K562 (cell line): Measurements from ENCODE around the gene PEX11A. TPM values are rescaled to one million over a fixed set of nuclear protein-coding genes. Genes with fewer than 3 reads are reported as not detected.

ENCODE experiments used
- ATAC-seq: fragments of 200-7000 bp; cut with Tn5 transposase; 3 replicates; pipeline ENCODE4 v1.9.1; 2020; ENCODE audit warnings: moderate library complexity
- BruUV-seq: library from RNA; stranded (reverse); fragments of 400-500 nt; replicated peaks from 2 replicates; lab custom pipeline; 2021; lab: Mats Ljungman, UMichigan
- CTCF ChIA-PET: fragments of 300-600 bp; formaldehyde crosslinking; extraction: SDS; loops from one replicate; lab custom pipeline; 2021; ENCODE audit warnings: low intra/inter-chr PET ratio; lab: Yijun Ruan, JAX
- POLR2A ChIA-PET: fragments of 300-600, 350-650 bp; sonication (Branson Sonifier 250); formaldehyde crosslinking; extraction: SDS; loops from one replicate; lab custom pipeline; 2021; ENCODE audit warnings: antibody characterized with exemption, inconsistent platforms; lab: Yijun Ruan, JAX
- DNase-seq, 4 experiments: peaks; one replicate each; pipeline versions ENCODE4 v3.0.0 to v3.0.0-alpha.2; 2011 to 2018; ENCODE audit warnings: low spot score in 3 of 4, mixed read lengths in 3 of 4; ENCODE audit errors: extremely low read depth in 1 of 4
- FAIRE-seq: peaks from 2 replicates; lab custom pipeline; 2011; peaks lifted over from hg19 to GRCh38; lab: Jason Lieb, UNC
- H2AFZ ChIP-seq: 2 replicates; pipeline ENCODE4 v1.6.0; 2011; ENCODE audit warnings: low read depth, low read length, control low read depth, inconsistent platforms
- H3K27ac ChIP-seq: fragments of 200-600 bp; 3 replicates; pipeline ENCODE4 v1.8.0; 2011; ENCODE audit warnings: low read depth, mild to moderate bottlenecking, control low read depth, inconsistent platforms, low read length, moderate library complexity, mixed read lengths; ENCODE audit errors: extremely low read depth
- H3K27me3 ChIP-seq, 2 experiments: fragments of 300-600 bp in 1 of 2; 2 replicates in 1 of 2; 3 replicates in 1 of 2; pipeline versions ENCODE4 v1.6.0 to v1.8.0; 2011; ENCODE audit warnings: inconsistent platforms in 2 of 2, low read length in 2 of 2, mild to moderate bottlenecking in 1 of 2, mixed read lengths in 1 of 2, moderate library complexity in 1 of 2; ENCODE audit not compliant: control insufficient read depth in 2 of 2, insufficient read depth in 2 of 2
- H3K36me3 ChIP-seq: fragments of 300-600 bp; 3 replicates; pipeline ENCODE4 v1.8.0; 2011; ENCODE audit warnings: mild to moderate bottlenecking, low read length, inconsistent platforms; ENCODE audit not compliant: control insufficient read depth, insufficient read depth
- H3K4me1 ChIP-seq, 2 experiments: fragments of 200-600 bp in 1 of 2; replicated peaks in 1 of 2; 2 replicates in 1 of 2; 3 replicates in 1 of 2; pipeline versions ENCODE4 v1.5.1 to v1.8.0; 2011; ENCODE audit warnings: inconsistent platforms in 2 of 2, low read length in 2 of 2, mild to moderate bottlenecking in 1 of 2, mixed read lengths in 1 of 2, moderate library complexity in 1 of 2; ENCODE audit not compliant: control insufficient read depth in 2 of 2, insufficient read depth in 2 of 2
- H3K4me2 ChIP-seq: 2 replicates; pipeline ENCODE4 v1.6.1; 2011; ENCODE audit warnings: low read length, control low read depth, inconsistent platforms, mixed read lengths; ENCODE audit not compliant: insufficient read depth
- H3K4me3 ChIP-seq: fragments of 200-600 bp; sonication (generic), shearing (Covaris generic); 2 replicates; pipeline ENCODE4 v1.5.1; 2016; ENCODE audit warnings: control low read depth, inconsistent platforms
- H3K79me2 ChIP-seq: fragments of 200-600 bp; 3 replicates; pipeline ENCODE4 v1.8.0; 2011; ENCODE audit warnings: low read length, inconsistent platforms; ENCODE audit not compliant: control insufficient read depth, insufficient read depth
- H3K9ac ChIP-seq, 2 experiments: 2 replicates each; pipeline versions ENCODE4 v1.6.0 to v1.6.1; 2011; ENCODE audit warnings: low read depth in 2 of 2, low read length in 2 of 2, control low read depth in 1 of 2, inconsistent platforms in 1 of 2, mild to moderate bottlenecking in 1 of 2, mixed read lengths in 1 of 2; ENCODE audit not compliant: insufficient read depth in 1 of 2
- H3K9me1 ChIP-seq: one replicate; pipeline ENCODE4 v1.6.0; 2011; ENCODE audit warnings: inconsistent platforms, mild to moderate bottlenecking, low read length, moderate library complexity; ENCODE audit not compliant: control insufficient read depth, insufficient read depth
- H3K9me3 ChIP-seq: replicated peaks from 2 replicates; pipeline ENCODE4 v1.5.1; 2011; ENCODE audit warnings: low read depth, low read length, inconsistent platforms; ENCODE audit not compliant: control insufficient read depth, insufficient read depth
- H4K20me1 ChIP-seq: replicated peaks from 2 replicates; pipeline ENCODE4 v1.6.1; 2011; ENCODE audit warnings: low read length, inconsistent platforms, mixed read lengths; ENCODE audit not compliant: control insufficient read depth, insufficient read depth
- FOXJ3 ChIP-seq: sonication (generic); formaldehyde crosslinking; IDR thresholded peaks from 2 replicates; pipeline ENCODE4 v1.4.0; 2020; ENCODE audit warnings: mild to moderate bottlenecking, missing genetic modification reagents
- GTF2F1 ChIP-seq: IDR thresholded peaks from 2 replicates; pipeline ENCODE4 v1.6.1; 2011; ENCODE audit warnings: low read depth, low read length, improper control_type of control experiment
- HNRNPK ChIP-seq: fragments of 200-400 bp; formaldehyde crosslinking; IDR thresholded peaks from one replicate; pipeline ENCODE4 v1.6.1; 2018; ENCODE audit warnings: mild to moderate bottlenecking, low read depth, low read length; ENCODE audit not compliant: poor library complexity, severe bottlenecking
- MAZ ChIP-seq, 2 experiments: fragments of 450-650 bp in 1 of 2; sonication (generic) in 1 of 2; formaldehyde crosslinking; IDR thresholded peaks in 1 of 2; conservative IDR thresholded peaks in 1 of 2; 2 replicates each; pipeline versions ENCODE4 v1.4.0 to v1.5.0; 2020; ENCODE audit warnings: mild to moderate bottlenecking in 1 of 2, missing genetic modification reagents in 1 of 2
- NFE2L1 ChIP-seq: fragments of 450-650 bp; IDR thresholded peaks from 2 replicates; pipeline ENCODE4 v1.6.1; 2016; ENCODE audit warnings: missing genetic modification characterization, low read depth, mild to moderate bottlenecking, missing compliant biosample characterization, moderate library complexity, borderline replicate concordance
- RBFOX2 ChIP-seq: fragments of 200-400 bp; formaldehyde crosslinking; IDR thresholded peaks from 2 replicates; pipeline ENCODE4 v1.6.1; 2017; ENCODE audit warnings: low read depth, mild to moderate bottlenecking, low read length, moderate library complexity
- RBM17 ChIP-seq: fragments of 200-400 bp; formaldehyde crosslinking; IDR thresholded peaks from 2 replicates; pipeline ENCODE4 v1.6.1; 2017; ENCODE audit warnings: low read depth, mild to moderate bottlenecking, low read length, borderline replicate concordance
- WGBS: fragments of 100-300 bp; shearing (Covaris generic); methylation state at CpG from one replicate; pipeline ENCODE4 v1.1.6; 2016; ENCODE audit warnings: low coverage, mixed read lengths; ENCODE audit not compliant: insufficient coverage; ENCODE audit errors: missing lambda C conversion rate; 5-methylcytosine and 5-hydroxymethylcytosine counted together
- in situ Hi-C: fragments of 300-500 bp; cut with MboI; formaldehyde crosslinking; loops from 4 replicates; pipeline ENCODE4 v1.15.0; 2018; ENCODE audit warnings: inconsistent platforms, mixed read lengths
- intact Hi-C: fragments of 100-400 bp; cut with micrococcal nuclease; formaldehyde crosslinking; loops from 2 replicates; pipeline ENCODE4 v1.14.2; 2022
- polyA plus RNA-seq, 8 experiments: library from polyadenylated mRNA; depleted of rRNA in 4 of 8; stranded (reverse) in 5 of 8; unstranded in 3 of 8; fragments of >200 nt; fragmentation: Nextera tagmentation in 2 of 8; fragmentation: Illumina TruSeq in 1 of 8; extraction: Ambion mirVana in 2 of 8; extraction: Trizol in 1 of 8; gene quantifications; 2 replicates each; pipeline versions ENCODE4 v1.2.1 to v1.2.3, GENCODE V29; 2011 to 2014; ENCODE audit warnings: inconsistent platforms in 1 of 8, missing spikeins in 1 of 8
- total RNA-seq, 7 experiments: library from RNA; depleted of rRNA in 6 of 7; stranded (reverse); fragments of >200 nt in 6 of 7; fragmentation: Illumina TruSeq in 2 of 7; extraction: Trizol in 2 of 7; gene quantifications; 2 replicates each; pipeline versions ENCODE4 v1.2.1 to v1.2.3, GENCODE V29; 2011 to 2021; ENCODE audit warnings: low replicate concordance in 1 of 7

The PEX11A gene
- total and polyA plus RNA-seq, 9 of the 15 experiments (the other 6 are each of a cell fraction or from before 2014, with no cell fraction given) = not detected

DNA sequence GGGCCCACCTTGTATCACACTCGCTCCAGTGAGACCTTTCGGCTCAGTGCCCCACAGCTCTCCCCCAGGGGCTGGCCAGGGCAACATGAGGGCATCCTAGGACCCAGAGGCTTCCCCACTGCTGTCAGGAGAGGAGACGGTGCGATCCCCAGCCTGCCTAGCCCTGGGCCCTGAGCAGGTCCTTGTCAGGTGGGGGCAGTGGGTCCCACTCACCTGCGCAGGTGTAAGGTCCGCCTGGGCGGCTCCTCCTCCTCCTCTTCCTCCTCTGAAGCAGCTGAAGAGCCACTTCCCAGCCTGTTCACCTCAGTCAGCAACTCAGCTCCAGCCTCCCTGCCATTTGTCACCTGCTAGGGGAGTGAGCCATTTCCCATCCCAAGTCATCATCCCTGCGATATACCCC, 44.9 kb downstream of the PEX11A start:
- FAIRE-seq (no peak), DNase-seq (no peak), ATAC-seq (no peak)
- H3K9ac ChIP-seq = peak overlapping the region in 1 of 2 experiments; percentile 45; a peak in 1 of 4 replicates
- no peaks in the 10 kb centered on the region for H4K20me1 ChIP-seq
- H3K4me2 ChIP-seq = no peak overlapping the region
- intact Hi-C loops (no loop called here), in situ Hi-C loops (no loop called here)
- WGBS = 18% methylated on average over 3 of the region's 8 CpGs
- H2AFZ ChIP-seq = no peak overlapping the region
- peaks cover 0 to 19% of the 10 kb centered on the region in 2 experiments; a peak in 2 of 5 replicates for H3K4me1 ChIP-seq
- no TSS peak for BruUV-seq
- no peak overlapping the region for H3K4me3 ChIP-seq
- H3K27ac ChIP-seq = no peak overlapping the region
- ChIA-PET CTCF (no interaction called here), POLR2A (no interaction called here)
- TF ChIP-seq MAZ (CRISPR knock-in tag; conservative IDR thresholded peaks at IDR 0.05 in 1 of 2, IDR thresholded peaks at IDR 0.05 in 1 of 2) (no peak), RBM17 (no peak), FOXJ3 (CRISPR knock-in tag) (no peak), HNRNPK (no peak), GTF2F1 (no peak), NFE2L1 (tag) (no peak), RBFOX2 (no peak)
- no peaks in the 10 kb centered on the region for H3K79me2 ChIP-seq
- H3K36me3 ChIP-seq = no peaks in the 10 kb centered on the region
- no peaks in the 10 kb centered on the region for H3K9me3 ChIP-seq
- H3K27me3 ChIP-seq = peaks cover 0 to 6% of the 10 kb centered on the region in 2 experiments; a peak in 1 of 5 replicates
- no peaks in the 10 kb centered on the region for H3K9me1 ChIP-seq
